GM23248 (cell line): ENCODE results near the gene VRK2. TPM values are rescaled to one million over a fixed set of nuclear protein-coding genes. Genes with fewer than 3 reads are reported as not detected.

ENCODE experiments used
- DNase-seq: peaks from one replicate; pipeline ENCODE4 v3.0.0-alpha.2; 2015
- H2AFZ ChIP-seq: fragments of 200-600 bp; sonication (generic); 2 replicates; pipeline ENCODE4 v1.6.1; 2016; ENCODE audit warnings: antibody characterized with exemption
- H3F3A ChIP-seq: fragments of 200-600 bp; sonication (generic); 2 replicates; pipeline ENCODE4 v1.6.1; 2016; ENCODE audit warnings: mild to moderate bottlenecking, antibody characterized with exemption, mixed run types; ENCODE audit not compliant: insufficient read depth
- H3K27ac ChIP-seq: fragments of 200-600 bp; sonication (generic); 2 replicates; pipeline ENCODE4 v1.5.1; 2016; ENCODE audit warnings: mild to moderate bottlenecking
- H3K27me3 ChIP-seq: fragments of 200-600 bp; sonication (generic); replicated peaks from 2 replicates; pipeline ENCODE4 v1.6.1; 2016; ENCODE audit warnings: mild to moderate bottlenecking; ENCODE audit not compliant: insufficient read depth
- H3K36me3 ChIP-seq: fragments of 200-600 bp; sonication (generic); 2 replicates; pipeline ENCODE4 v1.6.1; 2016; ENCODE audit warnings: low read depth, mild to moderate bottlenecking
- H3K4me1 ChIP-seq: fragments of 200-600 bp; sonication (generic); 2 replicates; pipeline ENCODE4 v1.6.1; 2016; ENCODE audit warnings: mild to moderate bottlenecking; ENCODE audit not compliant: insufficient read depth
- H3K4me2 ChIP-seq: fragments of 200-600 bp; sonication (generic); one replicate; pipeline ENCODE4 v1.6.1; 2016; ENCODE audit warnings: mild to moderate bottlenecking; ENCODE audit not compliant: unreplicated experiment
- H3K4me3 ChIP-seq: fragments of 200-600 bp; sonication (generic); 2 replicates; pipeline ENCODE4 v1.5.1; 2016; ENCODE audit warnings: mild to moderate bottlenecking
- H3K79me2 ChIP-seq: fragments of 200-600 bp; sonication (generic); 2 replicates; pipeline ENCODE4 v1.6.1; 2016; ENCODE audit warnings: mild to moderate bottlenecking; ENCODE audit not compliant: insufficient read depth
- H3K9ac ChIP-seq: fragments of 200-600 bp; sonication (generic); 2 replicates; pipeline ENCODE4 v1.6.1; 2016; ENCODE audit warnings: mild to moderate bottlenecking
- H3K9me2 ChIP-seq: fragments of 200-600 bp; sonication (generic); 2 replicates; pipeline ENCODE4 v1.6.1; 2016; ENCODE audit warnings: mixed run types, mild to moderate bottlenecking, moderate library complexity; ENCODE audit not compliant: insufficient read depth
- H3K9me3 ChIP-seq: fragments of 200-600 bp; sonication (generic); one replicate; pipeline ENCODE4 v1.6.1; 2017; ENCODE audit warnings: low read depth
- H4K20me1 ChIP-seq: fragments of 200-600 bp; sonication (generic); 2 replicates; pipeline ENCODE4 v1.6.0; 2016; ENCODE audit not compliant: insufficient read depth
- EZH2 ChIP-seq: fragments of 200-600 bp; sonication (generic); IDR thresholded peaks from 2 replicates; pipeline ENCODE4 v1.6.1; 2018; ENCODE audit warnings: antibody characterized with exemption, mild to moderate bottlenecking; ENCODE audit not compliant: insufficient read depth, poor library complexity, severe bottlenecking
- EZH2phosphoT487 ChIP-seq: fragments of 200-600 bp; sonication (generic); IDR thresholded peaks from 2 replicates; pipeline ENCODE4 v1.6.1; 2018; ENCODE audit warnings: antibody characterized with exemption, moderate library complexity, mild to moderate bottlenecking, low read depth; ENCODE audit not compliant: insufficient read depth
- WGBS, 2 experiments: methylation state at CpG; one replicate each; pipeline ENCODE4 v1.1.6; 2015 to 2017; ENCODE audit warnings: low lambda C conversion rate in 2 of 2, low coverage in 1 of 2; ENCODE audit errors: missing lambda C conversion rate in 2 of 2; 5-methylcytosine and 5-hydroxymethylcytosine counted together
- in situ Hi-C: fragments of 300-500 bp; cut with MboI; formaldehyde crosslinking; loops from 2 replicates; pipeline ENCODE4 v1.15.0; 2020
- polyA plus RNA-seq: library from polyadenylated mRNA; unstranded; fragments of >200 nt; fragmentation: Nextera tagmentation; extraction: Ambion mirVana; gene quantifications from 2 replicates; pipeline ENCODE4 v1.2.1, GENCODE V29; 2016
- total RNA-seq: library from RNA; depleted of rRNA; stranded (reverse); fragments of >200 nt; shearing (Covaris generic); gene quantifications from 2 replicates; pipeline ENCODE4 v1.2.3, GENCODE V29; 2014

VRK2 gene
- total and polyA plus RNA-seq, 2 experiments from 2014 or later, result 22.4 to 24.2 TPM

DNA sequence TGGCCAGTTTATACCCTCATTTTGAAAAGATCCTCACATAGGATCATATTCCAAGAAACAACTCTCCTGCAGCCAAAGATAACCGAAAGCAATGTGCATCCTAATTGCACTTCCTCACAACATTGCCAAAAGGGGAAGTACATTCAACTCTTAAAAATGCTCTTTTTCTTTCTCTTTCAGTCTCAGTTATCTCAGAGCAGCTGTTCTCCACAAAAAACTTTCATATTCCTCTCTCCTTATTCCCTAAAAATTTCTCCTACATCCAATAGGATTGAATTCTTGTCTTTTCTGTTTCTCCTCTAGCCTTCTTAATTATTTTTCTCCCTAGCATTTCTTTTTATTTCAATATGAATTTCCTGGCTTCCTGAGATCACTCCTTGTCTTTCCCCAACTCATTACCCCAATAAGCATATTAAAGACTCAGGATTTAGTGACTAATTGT lies 7.4 kb upstream of the VRK2 start:
- in situ Hi-C loops, result no loop called here
- no peaks in the 10 kb centered on the region for H4K20me1 ChIP-seq
- peak overlapping the region; percentile 60 for H3K4me3 ChIP-seq

DNA sequence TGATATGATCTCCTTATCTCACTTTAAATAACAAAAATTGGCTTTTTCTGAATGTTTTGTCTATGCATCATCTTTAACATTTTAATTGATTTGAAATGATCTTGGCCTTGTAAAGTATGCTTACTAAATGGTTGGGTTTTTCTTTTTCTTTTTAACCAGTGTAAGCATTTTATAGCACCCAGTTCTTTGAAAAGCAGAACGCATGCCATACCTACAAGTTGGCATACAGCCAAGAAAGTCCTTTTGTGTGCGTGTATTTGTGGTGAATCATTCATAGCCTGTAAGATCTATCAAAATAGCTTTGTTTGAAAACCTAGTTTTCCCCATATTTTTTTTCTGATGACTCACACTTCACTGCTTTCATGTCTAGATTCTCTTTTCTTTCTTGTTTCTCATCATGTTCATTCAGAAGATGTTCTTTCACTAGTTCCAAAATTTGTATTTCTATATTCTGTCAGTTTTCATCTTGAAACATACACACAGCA lies 4.1 kb upstream of the VRK2 start:
- H3K9ac ChIP-seq, result no peak overlapping the region
- H3K79me2 ChIP-seq, result peaks cover 1% of the 10 kb centered on the region
- H3K27ac ChIP-seq, result no peak overlapping the region; the same call in 1 of the 2 replicates
- WGBS, 2 experiments, result 7 to 12% methylated on average over 2 of the region's 2 CpGs
- peaks cover 26% of the 10 kb centered on the region for H3K4me1 ChIP-seq
- in situ Hi-C loops, result no loop called here
- no peak overlapping the region for H3K4me3 ChIP-seq
- H3K9me3 ChIP-seq, result no peaks in the 10 kb centered on the region
- H2AFZ ChIP-seq, result no peak overlapping the region
- no peak for TF ChIP-seq EZH2phosphoT487
- no peaks in the 10 kb centered on the region for H3K9me2 ChIP-seq
- peaks cover 25% of the 10 kb centered on the region for H3F3A ChIP-seq
- peak; percentile 75 for DNase-seq
- no peaks in the 10 kb centered on the region for H3K36me3 ChIP-seq
- no peaks in the 10 kb centered on the region for H3K27me3 ChIP-seq
- no peaks in the 10 kb centered on the region for H4K20me1 ChIP-seq
- peak overlapping the region; percentile 27 for H3K4me2 ChIP-seq

More for the DNA sequence above, 7.4 kb upstream of the VRK2 start:
- Histone ChIP-seq H3K9me2 (no peaks in the 10 kb centered on the region), H3K9ac (peak overlapping the region; percentile 51), H3F3A (peaks cover 20% of the 10 kb centered on the region), H3K36me3 (no peaks in the 10 kb centered on the region), H3K27ac (peak overlapping the region; percentile 55), H3K4me1 (peaks cover 26% of the 10 kb centered on the region), H3K27me3 (no peaks in the 10 kb centered on the region), H3K4me2 (peak overlapping the region; percentile 83), H3K9me3 (no peaks in the 10 kb centered on the region), H3K79me2 (no peaks in the 10 kb centered on the region), H2AFZ (peak overlapping the region; percentile 79)
- WGBS, 2 experiments, result 3 to 11% methylated on average over 1 of the region's 1 CpG
- peak; percentile 63 for DNase-seq
- no peak for TF ChIP-seq EZH2
- no peak for TF ChIP-seq EZH2phosphoT487

DNA sequence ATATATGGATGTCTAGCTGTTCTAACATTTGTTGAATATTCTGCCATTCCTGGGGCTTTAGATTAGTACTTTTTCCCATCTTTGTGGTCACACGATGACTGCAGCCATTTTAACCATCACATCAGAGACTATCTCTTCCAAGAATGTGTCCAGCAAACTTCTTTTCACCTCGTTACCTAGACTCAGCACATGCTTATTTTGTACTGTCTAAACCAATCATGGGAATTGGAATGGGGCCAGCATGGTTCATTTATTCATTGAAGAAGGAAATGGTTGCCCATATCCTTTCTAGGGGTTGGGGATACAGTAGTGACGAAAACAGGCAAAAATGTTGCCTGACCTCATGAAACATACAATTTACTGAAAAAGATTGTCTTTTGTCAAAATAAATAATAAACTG lies 2.5 kb upstream of the VRK2 start:
- Histone ChIP-seq H3K9me3 (no peaks in the 10 kb centered on the region), H3K79me2 (peaks cover 15% of the 10 kb centered on the region), H3K4me2 (no peak overlapping the region), H3F3A (peaks cover 18% of the 10 kb centered on the region), H3K9me2 (no peaks in the 10 kb centered on the region), H3K27me3 (no peaks in the 10 kb centered on the region), H3K4me1 (peaks cover 29% of the 10 kb centered on the region), H3K4me3 (no peak overlapping the region), H2AFZ (no peak overlapping the region), H3K27ac (no peak overlapping the region), H3K9ac (no peak overlapping the region), H3K36me3 (no peaks in the 10 kb centered on the region), H4K20me1 (no peaks in the 10 kb centered on the region)
- in situ Hi-C loops, result no loop called here
- TF ChIP-seq EZH2 (no peak), EZH2phosphoT487 (no peak)
- no peak for DNase-seq
- WGBS, 2 experiments, result 94 to 98% methylated on average over 3 of the region's 3 CpGs

DNA sequence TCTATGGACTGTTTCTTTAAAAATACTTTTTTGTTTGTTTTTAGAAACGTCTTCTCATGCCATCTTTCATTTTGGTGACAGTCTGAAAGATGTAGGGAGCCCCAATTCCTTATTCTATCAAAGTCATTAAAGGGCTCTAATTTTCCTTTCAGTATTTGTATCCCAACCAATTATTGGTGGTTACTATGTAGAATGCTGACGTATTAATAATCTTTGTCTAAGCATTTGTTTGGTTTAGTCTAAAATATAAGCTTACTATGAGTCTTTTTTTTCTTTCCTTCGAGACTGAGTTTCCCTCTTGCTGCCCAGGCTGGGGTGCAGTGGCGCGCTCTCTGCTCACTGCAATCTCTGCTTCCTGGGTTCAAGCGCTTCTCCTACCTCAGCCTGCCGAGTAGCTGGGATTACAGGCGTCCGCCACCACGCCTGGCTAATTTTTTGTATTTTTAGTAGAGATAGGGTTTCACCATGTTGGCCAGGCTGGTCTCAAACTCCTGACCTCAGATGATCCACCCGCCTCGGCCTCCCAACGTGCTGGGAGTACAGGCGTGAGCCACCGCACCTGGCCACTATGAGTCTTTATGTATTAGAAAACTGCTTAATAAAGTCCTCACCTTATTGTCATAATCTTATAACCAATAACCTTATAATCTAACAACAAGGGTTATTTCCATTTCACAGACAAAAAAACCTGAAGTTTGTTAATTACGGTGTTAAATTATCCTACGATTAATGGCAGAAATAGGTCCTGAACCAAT lies 849 bp upstream of the VRK2 start:
- Histone ChIP-seq H3K9me3 (no peaks in the 10 kb centered on the region), H3K79me2 (peaks cover 25% of the 10 kb centered on the region), H3K9ac (peak overlapping the region; percentile 94), H3K9me2 (no peaks in the 10 kb centered on the region), H3K27ac (peak overlapping the region; percentile 79), H4K20me1 (no peaks in the 10 kb centered on the region), H3K4me2 (peak overlapping the region; percentile 86), H3K4me1 (peaks cover 24% of the 10 kb centered on the region), H3K4me3 (peak overlapping the region; percentile 90), H3F3A (peaks cover 13% of the 10 kb centered on the region; the same call in 1 of the 2 replicates), H2AFZ (peak overlapping the region; percentile 99), H3K36me3 (peaks cover 4% of the 10 kb centered on the region; the same call in 1 of the 2 replicates), H3K27me3 (no peaks in the 10 kb centered on the region)
- TF ChIP-seq EZH2phosphoT487, result no peak
- no peak for TF ChIP-seq EZH2
- no peak for DNase-seq
- WGBS, 2 experiments, result 86 to 87% methylated on average over 17 of the region's 17 CpGs
- in situ Hi-C loops, result no loop called here
